ENCODE results near the gene FCRLB. TPM values are rescaled to one million over a fixed set of nuclear protein-coding genes. Genes with fewer than 3 reads are reported as not detected.

FCRLB gene
- total RNA-seq, 1 donor = 4.3 TPM

DNA sequence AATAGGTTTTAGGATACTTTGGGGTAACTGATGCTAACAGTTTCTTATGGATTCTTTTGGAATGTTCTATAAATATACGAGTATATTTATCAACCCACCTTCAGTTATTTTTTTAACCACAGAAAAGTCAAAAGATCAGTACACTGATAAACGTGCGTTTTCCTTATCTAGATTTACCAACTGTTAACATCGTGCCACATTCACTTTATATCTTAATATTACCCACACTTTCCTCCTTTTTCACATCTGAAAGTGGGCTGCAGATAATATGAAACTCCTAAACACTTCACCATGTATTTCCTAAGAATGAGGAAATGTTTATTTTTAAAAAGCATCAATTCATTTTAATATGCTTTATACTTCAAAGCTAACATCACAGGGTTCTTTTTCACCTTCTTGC, 52.4 kb downstream of the FCRLB start:
- TF ChIP-seq, protein P1, sequence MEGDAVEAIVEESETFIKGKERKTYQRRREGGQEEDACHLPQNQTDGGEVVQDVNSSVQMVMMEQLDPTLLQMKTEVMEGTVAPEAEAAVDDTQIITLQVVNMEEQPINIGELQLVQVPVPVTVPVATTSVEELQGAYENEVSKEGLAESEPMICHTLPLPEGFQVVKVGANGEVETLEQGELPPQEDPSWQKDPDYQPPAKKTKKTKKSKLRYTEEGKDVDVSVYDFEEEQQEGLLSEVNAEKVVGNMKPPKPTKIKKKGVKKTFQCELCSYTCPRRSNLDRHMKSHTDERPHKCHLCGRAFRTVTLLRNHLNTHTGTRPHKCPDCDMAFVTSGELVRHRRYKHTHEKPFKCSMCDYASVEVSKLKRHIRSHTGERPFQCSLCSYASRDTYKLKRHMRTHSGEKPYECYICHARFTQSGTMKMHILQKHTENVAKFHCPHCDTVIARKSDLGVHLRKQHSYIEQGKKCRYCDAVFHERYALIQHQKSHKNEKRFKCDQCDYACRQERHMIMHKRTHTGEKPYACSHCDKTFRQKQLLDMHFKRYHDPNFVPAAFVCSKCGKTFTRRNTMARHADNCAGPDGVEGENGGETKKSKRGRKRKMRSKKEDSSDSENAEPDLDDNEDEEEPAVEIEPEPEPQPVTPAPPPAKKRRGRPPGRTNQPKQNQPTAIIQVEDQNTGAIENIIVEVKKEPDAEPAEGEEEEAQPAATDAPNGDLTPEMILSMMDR (IDR thresholded peaks at IDR 0.05; ENCODE audit: insufficient read depth, low read depth, low read length) = no peak
- no peak for DNase-seq (ENCODE audit: low read depth)
- H3K4me3 ChIP-seq (ENCODE audit: low read depth, low read length) = no peak overlapping the region

DNA sequence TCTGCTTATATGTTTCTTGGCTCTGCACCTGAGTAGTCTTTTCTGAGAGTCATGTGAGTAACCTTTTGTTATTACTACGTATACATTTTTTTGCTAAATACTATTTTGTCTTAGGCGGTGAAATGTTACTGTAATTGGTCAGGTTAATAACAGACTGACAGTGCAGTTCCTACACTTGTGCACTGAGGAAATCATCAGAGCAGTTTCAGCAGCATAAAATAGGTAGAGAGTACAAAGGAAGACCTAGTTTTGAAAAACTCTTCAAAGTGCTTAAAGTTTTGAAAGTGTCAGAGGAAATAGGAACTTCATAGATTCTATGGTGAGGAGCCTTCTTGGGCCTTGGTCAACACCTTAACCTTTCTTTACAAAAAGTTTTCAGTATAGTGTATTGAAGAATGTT, 55.9 kb downstream of the FCRLB start:
- no peak for DNase-seq (ENCODE audit: low read depth)
- TF ChIP-seq, protein P1 (IDR thresholded peaks at IDR 0.05; ENCODE audit: insufficient read depth, low read depth, low read length) = no peak

More for the DNA sequence above, 55.9 kb downstream of the FCRLB start:
- no peak overlapping the region for H3K4me3 ChIP-seq (ENCODE audit: low read depth, low read length)

Small RNA genes lying within 50 kb of the gene (small RNA-seq; reads per million reads assigned to genes)
- gene RF00019 (not detected), gene RN7SL466P (not detected)

Other genes starting within 250 kb of the FCRLB start
- under 0.01 TPM in 2 replicates for gene FCGR2A, start 216.1 kb upstream of the FCRLB start, total RNA-seq
- gene HSPA6, start 197.0 kb upstream of the FCRLB start, total RNA-seq = under 0.01 TPM in 2 replicates
- not detected in 2 replicates for gene FCGR3A, start 171.7 kb upstream of the FCRLB start, total RNA-seq
- not detected in 2 replicates for gene FCGR3B, start 90.4 kb upstream of the FCRLB start, total RNA-seq
- not detected in 2 replicates for gene FCGR2B, start 58.4 kb upstream of the FCRLB start, total RNA-seq
- 0.64 and 0.86 TPM in 2 replicates for gene FCRLA, start 14.3 kb upstream of the FCRLB start, total RNA-seq
- 26.3 and 36.4 TPM in 2 replicates for gene DUSP12, start 28.2 kb downstream of the FCRLB start, total RNA-seq
- 22.9 and 32.8 TPM in 2 replicates for gene ATF6, start 44.8 kb downstream of the FCRLB start, total RNA-seq

Measured in fibroblast of villous mesenchyme (primary cell).